Neural progenitor cell (in vitro differentiated cells): ENCODE data around the gene EGLN1. TPM values are rescaled to one million over a fixed set of nuclear protein-coding genes. Genes with fewer than 3 reads are reported as not detected.
A peak's percentile ranks its signal among the peaks of the same experiment; 100 is the strongest.

ENCODE experiments used
- DNase-seq: peaks from one replicate; pipeline ENCODE4 v3.0.0-alpha.2; 2016; ENCODE audit warnings: low spot score
- H2AFZ ChIP-seq: fragments of 200-600 bp; sonication (generic); replicated peaks from 2 replicates; pipeline ENCODE4 v1.6.1; 2016; ENCODE audit warnings: antibody characterized with exemption
- H3F3A ChIP-seq: fragments of 200-600 bp; sonication (generic); 2 replicates; pipeline ENCODE4 v1.6.1; 2016; ENCODE audit warnings: antibody characterized with exemption, low read depth
- H3K27ac ChIP-seq: fragments of 200-600 bp; sonication (generic); 2 replicates; pipeline ENCODE4 v1.5.1; 2016; ENCODE audit warnings: mild to moderate bottlenecking
- H3K27me3 ChIP-seq: fragments of 200-600 bp; sonication (generic); 2 replicates; pipeline ENCODE4 v1.6.1; 2016; ENCODE audit warnings: mild to moderate bottlenecking, moderate library complexity
- H3K36me3 ChIP-seq: fragments of 200-600 bp; sonication (generic); 2 replicates; pipeline ENCODE4 v1.5.1; 2016
- H3K4me1 ChIP-seq: fragments of 200-600 bp; sonication (generic); 2 replicates; pipeline ENCODE4 v1.6.1; 2016; ENCODE audit warnings: mixed run types
- H3K4me2 ChIP-seq: fragments of 200-600 bp; sonication (generic); 2 replicates; pipeline ENCODE4 v1.6.1; 2016
- H3K4me3 ChIP-seq: fragments of 200-600 bp; sonication (generic); 2 replicates; pipeline ENCODE4 v1.5.1; 2016
- H3K79me2 ChIP-seq: fragments of 200-600 bp; sonication (generic); 2 replicates; pipeline ENCODE4 v1.6.1; 2016; ENCODE audit warnings: low read depth
- H3K9ac ChIP-seq: fragments of 200-600 bp; sonication (generic); 2 replicates; pipeline ENCODE4 v1.6.1; 2016
- H3K9me3 ChIP-seq: fragments of 200-600 bp; sonication (generic); 2 replicates; pipeline ENCODE4 v1.5.1; 2016; ENCODE audit warnings: low read depth
- H4K20me1 ChIP-seq: fragments of 200-600 bp; sonication (generic); 2 replicates; pipeline ENCODE4 v1.6.1; 2016; ENCODE audit warnings: low read depth
- H3K27ac Mint-ChIP-seq: 3 replicates; pipeline ENCODE4 v1.8.0; 2021; ENCODE audit warnings: mixed read lengths
- H3K27me3 Mint-ChIP-seq: 2 replicates; pipeline ENCODE4 v1.8.0; 2022; ENCODE audit warnings: low read depth, mild to moderate bottlenecking, inconsistent platforms, moderate library complexity, mixed read lengths; ENCODE audit not compliant: insufficient read depth
- H3K36me3 Mint-ChIP-seq: 3 replicates; pipeline ENCODE4 v1.8.0; 2021; ENCODE audit warnings: mixed read lengths
- H3K4me1 Mint-ChIP-seq: 3 replicates; pipeline ENCODE4 v1.8.0; 2021; ENCODE audit warnings: mixed read lengths
- H3K4me3 Mint-ChIP-seq: 3 replicates; pipeline ENCODE4 v1.8.0; 2021; ENCODE audit warnings: mild to moderate bottlenecking, moderate library complexity, mixed read lengths
- H3K9me3 Mint-ChIP-seq: 3 replicates; pipeline ENCODE4 v1.8.0; 2020; ENCODE audit warnings: mixed read lengths
- EZH2 ChIP-seq: fragments of 200-600 bp; sonication (generic); IDR thresholded peaks from 2 replicates; pipeline ENCODE4 v1.6.1; 2017; ENCODE audit warnings: antibody characterized with exemption, mild to moderate bottlenecking, moderate library complexity
- EZH2phosphoT487 ChIP-seq: fragments of 200-600 bp; sonication (generic); IDR thresholded peaks from 2 replicates; pipeline ENCODE4 v1.6.1; 2017; ENCODE audit warnings: antibody characterized with exemption
- total RNA-seq: library from RNA; depleted of rRNA; stranded (reverse); fragments of >200 nt; gene quantifications from 2 replicates; pipeline ENCODE4 v1.2.3, GENCODE V29; 2015; ENCODE audit warnings: low replicate concordance
- TF ChIP-seq, protein P1 (sequence below): fragments of 200-600 bp; sonication (generic); IDR thresholded peaks from 2 replicates; pipeline ENCODE4 v1.5.1; 2017; ENCODE audit warnings: antibody characterized with exemption, mild to moderate bottlenecking

The EGLN1 gene
- total RNA-seq, 1 donor from 2014 or later: 30.3 TPM

DNA sequence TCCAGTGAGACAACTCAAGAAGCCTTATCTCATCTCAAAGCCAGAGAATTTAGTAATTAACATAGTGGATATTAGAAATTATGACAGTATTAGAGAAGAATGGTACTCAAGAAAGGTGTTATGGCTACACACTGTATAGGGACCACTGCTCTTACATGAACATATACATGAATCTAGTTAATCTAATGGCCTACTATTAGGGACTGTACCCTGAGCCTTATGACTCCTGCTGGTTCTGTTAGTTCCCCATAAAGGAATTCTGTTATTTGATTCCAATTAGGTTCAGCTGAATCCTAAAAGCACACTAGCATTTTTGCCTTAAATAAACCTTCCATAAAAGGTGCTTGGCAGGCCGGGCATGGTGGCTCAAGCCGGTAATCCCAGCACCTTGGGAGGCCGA, 39.7 kb downstream of the EGLN1 start:
- Mint-ChIP-seq H3K4me1 (peaks cover 5% of the 10 kb centered on the region), H3K27me3 (no peaks in the 10 kb centered on the region), H3K36me3 (peaks cover 1% of the 10 kb centered on the region), H3K9me3 (no peaks in the 10 kb centered on the region), H3K27ac (no peak overlapping the region), H3K4me3 (no peak overlapping the region)
- Histone ChIP-seq H3K9me3 (no peaks in the 10 kb centered on the region), H3K79me2 (no peaks in the 10 kb centered on the region), H3K4me3 (no peak overlapping the region), H2AFZ (no peak overlapping the region), H3K27me3 (no peaks in the 10 kb centered on the region), H3K36me3 (no peaks in the 10 kb centered on the region), H3K4me2 (no peak overlapping the region), H3K4me1 (peaks cover 8% of the 10 kb centered on the region), H4K20me1 (peaks cover 68% of the 10 kb centered on the region), H3K27ac (no peak overlapping the region), H3K9ac (no peak overlapping the region), H3F3A (peaks cover 6% of the 10 kb centered on the region)
- TF ChIP-seq, protein P1, sequence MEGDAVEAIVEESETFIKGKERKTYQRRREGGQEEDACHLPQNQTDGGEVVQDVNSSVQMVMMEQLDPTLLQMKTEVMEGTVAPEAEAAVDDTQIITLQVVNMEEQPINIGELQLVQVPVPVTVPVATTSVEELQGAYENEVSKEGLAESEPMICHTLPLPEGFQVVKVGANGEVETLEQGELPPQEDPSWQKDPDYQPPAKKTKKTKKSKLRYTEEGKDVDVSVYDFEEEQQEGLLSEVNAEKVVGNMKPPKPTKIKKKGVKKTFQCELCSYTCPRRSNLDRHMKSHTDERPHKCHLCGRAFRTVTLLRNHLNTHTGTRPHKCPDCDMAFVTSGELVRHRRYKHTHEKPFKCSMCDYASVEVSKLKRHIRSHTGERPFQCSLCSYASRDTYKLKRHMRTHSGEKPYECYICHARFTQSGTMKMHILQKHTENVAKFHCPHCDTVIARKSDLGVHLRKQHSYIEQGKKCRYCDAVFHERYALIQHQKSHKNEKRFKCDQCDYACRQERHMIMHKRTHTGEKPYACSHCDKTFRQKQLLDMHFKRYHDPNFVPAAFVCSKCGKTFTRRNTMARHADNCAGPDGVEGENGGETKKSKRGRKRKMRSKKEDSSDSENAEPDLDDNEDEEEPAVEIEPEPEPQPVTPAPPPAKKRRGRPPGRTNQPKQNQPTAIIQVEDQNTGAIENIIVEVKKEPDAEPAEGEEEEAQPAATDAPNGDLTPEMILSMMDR: no peak
- TF ChIP-seq EZH2phosphoT487 (no peak), EZH2 (no peak)
- no peak for DNase-seq

DNA sequence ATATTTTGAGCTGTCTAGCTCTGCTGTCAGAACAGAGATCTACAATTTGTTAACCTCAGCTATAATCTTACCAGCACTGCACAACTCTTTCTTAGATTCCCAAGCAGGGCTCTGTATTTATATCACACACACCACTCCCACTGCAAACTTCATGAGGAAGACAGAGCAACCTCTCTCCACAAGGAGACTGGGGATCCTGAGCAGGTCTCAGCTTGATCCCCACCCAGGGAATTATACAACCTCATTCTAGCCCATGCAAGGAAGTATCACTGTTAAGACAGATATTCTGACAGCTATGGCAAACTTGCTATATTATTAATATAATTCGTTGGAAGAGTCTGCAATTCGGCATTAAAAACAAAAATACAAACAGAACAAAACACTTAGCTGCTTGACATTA, 40.4 kb downstream of the EGLN1 start:
- Mint-ChIP-seq H3K36me3 (peaks cover 1% of the 10 kb centered on the region), H3K9me3 (no peaks in the 10 kb centered on the region), H3K27ac (no peak overlapping the region), H3K4me3 (no peak overlapping the region), H3K4me1 (peaks cover 8% of the 10 kb centered on the region), H3K27me3 (no peaks in the 10 kb centered on the region)
- H3K27me3 ChIP-seq: no peaks in the 10 kb centered on the region
- H3K36me3 ChIP-seq: no peaks in the 10 kb centered on the region
- no peak overlapping the region for H3K4me3 ChIP-seq
- DNase-seq: no peak
- H4K20me1 ChIP-seq: peaks cover 75% of the 10 kb centered on the region
- no peak overlapping the region for H3K9ac ChIP-seq
- no peaks in the 10 kb centered on the region for H3K79me2 ChIP-seq
- H2AFZ ChIP-seq: no peak overlapping the region
- H3F3A ChIP-seq: peaks cover 12% of the 10 kb centered on the region
- no peak overlapping the region for H3K27ac ChIP-seq
- H3K4me2 ChIP-seq: no peak overlapping the region
- peaks cover 14% of the 10 kb centered on the region for H3K4me1 ChIP-seq
- TF ChIP-seq EZH2phosphoT487 (no peak), EZH2 (no peak)
- TF ChIP-seq, protein P1: no peak
- no peaks in the 10 kb centered on the region for H3K9me3 ChIP-seq

DNA sequence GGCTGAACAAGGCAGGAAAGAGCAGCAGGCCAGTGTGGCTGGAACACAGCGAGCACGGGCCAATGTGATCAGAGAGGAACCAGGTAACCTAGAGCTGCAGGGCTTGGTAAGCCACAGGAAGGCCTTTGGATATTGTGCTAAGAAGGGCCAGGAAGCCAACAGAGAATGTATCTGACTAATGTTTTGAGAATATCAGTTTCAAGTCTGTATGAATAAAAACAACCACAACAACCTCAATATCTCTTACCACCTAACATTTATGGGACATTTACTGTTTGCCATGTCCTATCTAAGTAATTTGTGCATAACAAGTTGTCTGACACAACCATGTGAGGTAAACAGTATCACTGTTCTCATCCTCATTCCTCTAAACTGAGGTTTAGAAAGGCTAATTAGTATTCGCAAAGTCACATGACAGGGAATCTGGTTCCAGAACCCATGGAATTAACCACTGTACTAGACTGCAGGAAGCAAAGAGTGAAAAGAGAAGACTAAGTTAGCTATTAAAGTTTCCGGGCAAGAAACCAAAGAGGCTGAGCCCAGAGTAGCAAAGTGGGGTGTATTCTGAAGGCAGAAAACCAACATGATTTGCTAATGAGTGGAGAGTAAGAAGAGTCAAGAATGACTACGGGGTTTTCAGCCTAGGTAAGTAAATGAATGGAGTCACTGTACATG, 45.1 kb downstream of the EGLN1 start:
- Histone ChIP-seq H4K20me1 (peaks cover 55% of the 10 kb centered on the region), H3K79me2 (no peaks in the 10 kb centered on the region), H3K4me2 (peak overlapping the region; percentile 49)

More for the DNA sequence above, 45.1 kb downstream of the EGLN1 start:
- H3K27me3 Mint-ChIP-seq: no peaks in the 10 kb centered on the region
- Histone ChIP-seq H3K27me3 (no peaks in the 10 kb centered on the region), H3K27ac (no peak overlapping the region), H3K4me3 (no peak overlapping the region), H3K36me3 (no peaks in the 10 kb centered on the region), H3F3A (peaks cover 12% of the 10 kb centered on the region), H3K9ac (no peak overlapping the region), H2AFZ (no peak overlapping the region), H3K9me3 (no peaks in the 10 kb centered on the region), H3K4me1 (peaks cover 14% of the 10 kb centered on the region)
- H3K4me1 Mint-ChIP-seq: peaks cover 8% of the 10 kb centered on the region
- H3K36me3 Mint-ChIP-seq: peaks cover 1% of the 10 kb centered on the region
- no peaks in the 10 kb centered on the region for H3K9me3 Mint-ChIP-seq
- H3K27ac Mint-ChIP-seq: no peak overlapping the region
- TF ChIP-seq, protein P1: no peak
- no peak for DNase-seq
- no peak overlapping the region for H3K4me3 Mint-ChIP-seq
